T-helper 2 cell treated with Interferon-gamma antibody and Interleukin-4, amounts not matched to agents 5 μg/mL and 100 μg/mL, for 36 hours (primary cell): ENCODE data around the gene CFAP54.
"Not testable (repeated sequence)": the region's sequence is repeated elsewhere in the genome, so short reads cannot be mapped to it uniquely, and the experiment has no call there.

ENCODE experiments used
- DNase-seq: peaks from one replicate; pipeline ENCODE4 v3.0.0; 2021; ENCODE audit warnings: low spot score
- H3K27ac Mint-ChIP-seq: one replicate; pipeline ENCODE4 v1.8.0; 2021; ENCODE audit warnings: mild to moderate bottlenecking, mixed read lengths
- H3K27me3 Mint-ChIP-seq: one replicate; pipeline ENCODE4 v1.8.0; 2021; ENCODE audit warnings: low read depth, mixed read lengths
- H3K36me3 Mint-ChIP-seq: one replicate; pipeline ENCODE4 v1.8.0; 2021; ENCODE audit warnings: low read depth, mixed read lengths
- H3K4me1 Mint-ChIP-seq: one replicate; pipeline ENCODE4 v1.8.0; 2021; ENCODE audit warnings: low read depth, mixed read lengths
- H3K4me3 Mint-ChIP-seq: one replicate; pipeline ENCODE4 v1.8.0; 2022; ENCODE audit warnings: mild to moderate bottlenecking, moderate library complexity, mixed read lengths
- H3K9me3 Mint-ChIP-seq: one replicate; pipeline ENCODE4 v1.8.0; 2021; ENCODE audit warnings: mixed read lengths

Gene CFAP54

GRCh38 chr12:96489392-96490056 lies at the start of gene CFAP54:
CFAP54 (plus strand) TSS chr12:96489577; CDS start chr12:96489610, 33 bp downstream.
- no peaks in the 10 kb centered on the region for H3K9me3 Mint-ChIP-seq
- H3K27me3 Mint-ChIP-seq: peaks cover 25% of the 10 kb centered on the region
- no peaks in the 10 kb centered on the region for H3K36me3 Mint-ChIP-seq
- peak within 1 kb of the TSS; percentile 87 for H3K4me3 Mint-ChIP-seq
- peaks cover 40% of the 10 kb centered on the region for H3K4me1 Mint-ChIP-seq
- DNase-seq: peak; percentile 90
- H3K27ac Mint-ChIP-seq: peak within 1 kb of the TSS; percentile 72

GRCh38 chr12:96441816-96442215 lies 47.6 kb upstream of the CFAP54 start:
- H3K27me3 Mint-ChIP-seq: no peaks in the 10 kb centered on the region
- H3K27ac Mint-ChIP-seq: no peak overlapping the region
- peaks cover 51% of the 10 kb centered on the region for H3K4me1 Mint-ChIP-seq
- no peak for DNase-seq
- H3K9me3 Mint-ChIP-seq: peaks cover 13% of the 10 kb centered on the region
- H3K36me3 Mint-ChIP-seq: peaks cover 4% of the 10 kb centered on the region
- H3K4me3 Mint-ChIP-seq: no peak overlapping the region

GRCh38 chr12:96442906-96443305 lies 46.5 kb upstream of the CFAP54 start:
- Mint-ChIP-seq H3K9me3 (peaks cover 13% of the 10 kb centered on the region), H3K4me3 (no peak overlapping the region), H3K27me3 (no peaks in the 10 kb centered on the region), H3K4me1 (peaks cover 49% of the 10 kb centered on the region), H3K27ac (no peak overlapping the region), H3K36me3 (peaks cover 4% of the 10 kb centered on the region)
- no peak for DNase-seq

- peaks cover 13% of the 10 kb centered on the region for H3K9me3 Mint-ChIP-seq
- peak overlapping the region; percentile 18 for H3K4me3 Mint-ChIP-seq
Measured at GRCh38 chr12:96444399-96444798, 45.0 kb upstream of the CFAP54 start.

GRCh38 chr12:96445691-96446583 lies 43.4 kb upstream of the CFAP54 start:
- DNase-seq: peak; percentile 81
- H3K27me3 Mint-ChIP-seq: no peaks in the 10 kb centered on the region
- peaks cover 7% of the 10 kb centered on the region for H3K9me3 Mint-ChIP-seq
- peaks cover 3% of the 10 kb centered on the region for H3K36me3 Mint-ChIP-seq
- peak overlapping the region; percentile 95 for H3K27ac Mint-ChIP-seq
- peak overlapping the region; percentile 50 for H3K4me3 Mint-ChIP-seq
- peaks cover 48% of the 10 kb centered on the region for H3K4me1 Mint-ChIP-seq

More at GRCh38 chr12:96444399-96444798, 45.0 kb upstream of the CFAP54 start:
- H3K4me1 Mint-ChIP-seq: peaks cover 44% of the 10 kb centered on the region
- DNase-seq: no peak
- no peaks in the 10 kb centered on the region for H3K27me3 Mint-ChIP-seq
- peak overlapping the region; percentile 82 for H3K27ac Mint-ChIP-seq
- peaks cover 4% of the 10 kb centered on the region for H3K36me3 Mint-ChIP-seq

GRCh38 chr12:96447256-96447655 lies 42.1 kb upstream of the CFAP54 start:
- Mint-ChIP-seq H3K36me3 (peaks cover 2% of the 10 kb centered on the region), H3K27me3 (no peaks in the 10 kb centered on the region), H3K27ac (peak overlapping the region; percentile 32), H3K9me3 (no peaks in the 10 kb centered on the region), H3K4me3 (no peak overlapping the region), H3K4me1 (peaks cover 42% of the 10 kb centered on the region)
- DNase-seq: no peak

- Mint-ChIP-seq H3K4me3 (no peak overlapping the region), H3K36me3 (peaks cover 2% of the 10 kb centered on the region), H3K4me1 (peaks cover 37% of the 10 kb centered on the region), H3K27ac (no peak overlapping the region), H3K27me3 (no peaks in the 10 kb centered on the region), H3K9me3 (no peaks in the 10 kb centered on the region)
- DNase-seq: no peak
Measured at GRCh38 chr12:96448300-96448699, 41.1 kb upstream of the CFAP54 start.

GRCh38 chr12:96452261-96452922 lies 37.0 kb upstream of the CFAP54 start:
- Mint-ChIP-seq H3K27me3 (no peaks in the 10 kb centered on the region), H3K27ac (no peak overlapping the region), H3K4me1 (peaks cover 21% of the 10 kb centered on the region), H3K4me3 (no peak overlapping the region), H3K9me3 (no peaks in the 10 kb centered on the region), H3K36me3 (peaks cover 2% of the 10 kb centered on the region)
- no peak for DNase-seq

GRCh38 chr12:96454396-96454795 lies 35.0 kb upstream of the CFAP54 start:
- H3K27ac Mint-ChIP-seq: no peak overlapping the region
- H3K27me3 Mint-ChIP-seq: no peaks in the 10 kb centered on the region

GRCh38 chr12:96456265-96456974 lies 33.0 kb upstream of the CFAP54 start:
- Mint-ChIP-seq H3K4me3 (no peak overlapping the region), H3K36me3 (no peaks in the 10 kb centered on the region), H3K9me3 (no peaks in the 10 kb centered on the region), H3K27me3 (no peaks in the 10 kb centered on the region), H3K27ac (no peak overlapping the region), H3K4me1 (peaks cover 11% of the 10 kb centered on the region)
- DNase-seq: no peak

More at GRCh38 chr12:96454396-96454795, 35.0 kb upstream of the CFAP54 start:
- H3K4me3 Mint-ChIP-seq: no peak overlapping the region
- peaks cover 18% of the 10 kb centered on the region for H3K4me1 Mint-ChIP-seq
- DNase-seq: no peak
- H3K9me3 Mint-ChIP-seq: no peaks in the 10 kb centered on the region
- peaks cover 2% of the 10 kb centered on the region for H3K36me3 Mint-ChIP-seq

- H3K27me3 Mint-ChIP-seq: no peaks in the 10 kb centered on the region
- no peak overlapping the region for H3K4me3 Mint-ChIP-seq
- H3K27ac Mint-ChIP-seq: no peak overlapping the region
- H3K36me3 Mint-ChIP-seq: no peaks in the 10 kb centered on the region
- DNase-seq: no peak
- H3K9me3 Mint-ChIP-seq: no peaks in the 10 kb centered on the region
- H3K4me1 Mint-ChIP-seq: peaks cover 10% of the 10 kb centered on the region
Measured at GRCh38 chr12:96457191-96457930, 32.0 kb upstream of the CFAP54 start.

- H3K4me3 Mint-ChIP-seq, H3K27me3 Mint-ChIP-seq, H3K27ac Mint-ChIP-seq, H3K4me1 Mint-ChIP-seq, H3K36me3 Mint-ChIP-seq, DNase-seq, H3K9me3 Mint-ChIP-seq: not testable (repeated sequence)
Measured at GRCh38 chr12:96459281-96459680, 30.1 kb upstream of the CFAP54 start.
